ENCODE measurements around the gene KCNQ1OT1. TPM values are rescaled to one million over a fixed set of nuclear protein-coding genes. Genes with fewer than 3 reads are reported as not detected.

Gene KCNQ1OT1
- total and polyA plus RNA-seq, 2 of the 4 experiments (the other 2 are of a cell fraction) = 0.14 to 2.0 TPM

DNA sequence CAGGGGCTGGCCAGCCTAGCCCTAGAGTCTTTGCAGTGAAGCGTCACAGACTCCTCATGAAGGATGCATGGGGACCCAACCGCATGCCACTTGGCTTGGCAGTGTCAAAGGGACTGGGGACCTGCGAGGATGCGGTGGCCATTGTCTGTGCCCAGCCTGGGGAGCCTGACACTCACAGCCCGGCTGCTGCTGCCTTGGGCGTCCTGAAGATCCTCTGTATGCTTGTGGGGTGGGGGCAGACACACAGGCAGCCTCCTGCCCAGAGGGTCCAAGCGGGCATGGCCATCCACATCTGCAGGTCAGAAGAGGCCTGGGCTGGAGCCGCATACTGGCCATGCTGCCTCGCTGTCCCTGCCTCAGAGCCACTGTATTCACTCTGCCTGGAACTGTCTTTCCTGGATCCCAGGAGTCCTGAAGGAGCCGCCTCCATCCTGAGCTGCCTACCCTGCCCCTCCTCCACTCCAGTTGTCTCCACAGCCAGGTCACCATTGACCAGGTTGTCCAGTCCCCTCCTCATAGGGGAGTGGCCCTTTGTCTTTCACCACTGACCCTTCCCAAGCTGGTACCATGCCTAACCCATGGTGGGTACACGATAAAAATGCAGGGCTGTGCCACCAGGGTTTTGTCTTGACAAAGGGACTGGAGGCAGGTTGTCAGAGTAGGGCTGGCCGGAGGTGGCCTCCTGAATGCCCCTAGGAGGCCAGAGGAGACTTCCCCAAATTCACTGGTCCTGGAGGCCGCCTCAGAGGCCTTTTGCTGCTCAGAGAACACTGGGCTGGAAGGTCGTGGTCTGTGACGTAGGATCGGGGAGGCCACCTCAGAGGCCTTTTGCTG, 107.0 kb downstream of the KCNQ1OT1 start:
- no peak overlapping the region for H3K56ac ChIP-seq (ENCODE audit: extremely low read depth, insufficient read depth, low read length)
- no peaks in the 10 kb centered on the region for H4K20me1 ChIP-seq (ENCODE audit: insufficient read depth, low read length)
- whole genome bisulfite sequencing, 2 experiments (ENCODE audit: extremely low coverage in 2 of 2, insufficient read length in 1 of 2) = 70% methylated on average over 5 of the region's 16 CpGs; no CpG with 5 or more reads in 1 of the 2 experiments
- in situ Hi-C loops (cut with MboI; ENCODE audit: low sequenced_read_pairs) (no loop called here), dilution Hi-C loops (cut with HindIII; ENCODE audit: low sequenced_read_pairs, unreplicated experiment) (no loop called here), intact Hi-C loops (cut with micrococcal nuclease) (no loop called here)
- H3K14ac ChIP-seq (replicated peaks; ENCODE audit: low read depth, low read length) = no peak overlapping the region
- H4K91ac ChIP-seq (ENCODE audit: insufficient read depth, low read depth, low read length) = no peak overlapping the region
- no peak overlapping the region for H3K27ac ChIP-seq (ENCODE audit: insufficient read depth, low read length)
- H3K27me3 ChIP-seq (ENCODE audit: control insufficient read depth, insufficient read depth, low read length) = peaks cover 26% of the 10 kb centered on the region; the same call in 1 of the 2 replicates
- H2BK15ac ChIP-seq (ENCODE audit: low read depth, low read length) = no peak overlapping the region
- no peak overlapping the region for H3K4me2 ChIP-seq (ENCODE audit: low read depth, low read length)
- no peak overlapping the region for H3K4me3 ChIP-seq (ENCODE audit: insufficient read depth, low read depth, low read length)
- no peaks in the 10 kb centered on the region for H3K9me1 ChIP-seq (ENCODE audit: insufficient read depth, low read length)
- H2BK20ac ChIP-seq (ENCODE audit: low read depth, low read length) = no peak overlapping the region
- H3K18ac ChIP-seq (ENCODE audit: low read depth, low read length) = no peak overlapping the region
- POLR2A ChIA-PET (ENCODE audit: unreplicated experiment) = no interaction called here
- peak overlapping the region; percentile 28 for H2AK9ac ChIP-seq (replicated peaks; ENCODE audit: low read depth, low read length, poor library complexity)
- ATAC-seq (ENCODE audit: low read depth) = no peak
- no peak overlapping the region for H3K9ac ChIP-seq (ENCODE audit: low read depth, low read length)
- H4K5ac ChIP-seq (ENCODE audit: low read depth, low read length) = no peak overlapping the region
- no peak for DNase-seq
- no peak overlapping the region for H2AK5ac ChIP-seq (ENCODE audit: low read depth, low read length)
- no peak overlapping the region for H2BK120ac ChIP-seq (ENCODE audit: low read depth, low read length)
- H3K23ac ChIP-seq (ENCODE audit: low read depth, low read length) = no peak overlapping the region
- no peaks in the 10 kb centered on the region for H3K79me1 ChIP-seq (ENCODE audit: low read depth in 1 of 2, low read length in 2 of 2)
- no peak overlapping the region for H2BK5ac ChIP-seq (ENCODE audit: low read depth, low read length, poor library complexity, severe bottlenecking)
- BruUV-seq (replicated peaks) = no TSS peak
- no peak for TF ChIP-seq SMC3 (IDR thresholded peaks at IDR 0.05; ENCODE audit: low read depth, low read length)
- TF ChIP-seq RAD21 (IDR thresholded peaks at IDR 0.05; ENCODE audit: low read length) = no peak
- no peak for TF ChIP-seq NFE2L2 (IDR thresholded peaks at IDR 0.05; ENCODE audit: low read depth, low read length)
- TF ChIP-seq RCOR1 (IDR thresholded peaks at IDR 0.05; ENCODE audit: insufficient replicate concordance, low read length) = no peak
- TF ChIP-seq MXI1 (IDR thresholded peaks at IDR 0.05; ENCODE audit: borderline replicate concordance, low read depth, low read length) = no peak
- TF ChIP-seq, protein P1, sequence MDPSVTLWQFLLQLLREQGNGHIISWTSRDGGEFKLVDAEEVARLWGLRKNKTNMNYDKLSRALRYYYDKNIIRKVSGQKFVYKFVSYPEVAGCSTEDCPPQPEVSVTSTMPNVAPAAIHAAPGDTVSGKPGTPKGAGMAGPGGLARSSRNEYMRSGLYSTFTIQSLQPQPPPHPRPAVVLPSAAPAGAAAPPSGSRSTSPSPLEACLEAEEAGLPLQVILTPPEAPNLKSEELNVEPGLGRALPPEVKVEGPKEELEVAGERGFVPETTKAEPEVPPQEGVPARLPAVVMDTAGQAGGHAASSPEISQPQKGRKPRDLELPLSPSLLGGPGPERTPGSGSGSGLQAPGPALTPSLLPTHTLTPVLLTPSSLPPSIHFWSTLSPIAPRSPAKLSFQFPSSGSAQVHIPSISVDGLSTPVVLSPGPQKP (IDR thresholded peaks at IDR 0.05; ENCODE audit: borderline replicate concordance, low read depth, low read length) = no peak
- TF ChIP-seq, protein P2, sequence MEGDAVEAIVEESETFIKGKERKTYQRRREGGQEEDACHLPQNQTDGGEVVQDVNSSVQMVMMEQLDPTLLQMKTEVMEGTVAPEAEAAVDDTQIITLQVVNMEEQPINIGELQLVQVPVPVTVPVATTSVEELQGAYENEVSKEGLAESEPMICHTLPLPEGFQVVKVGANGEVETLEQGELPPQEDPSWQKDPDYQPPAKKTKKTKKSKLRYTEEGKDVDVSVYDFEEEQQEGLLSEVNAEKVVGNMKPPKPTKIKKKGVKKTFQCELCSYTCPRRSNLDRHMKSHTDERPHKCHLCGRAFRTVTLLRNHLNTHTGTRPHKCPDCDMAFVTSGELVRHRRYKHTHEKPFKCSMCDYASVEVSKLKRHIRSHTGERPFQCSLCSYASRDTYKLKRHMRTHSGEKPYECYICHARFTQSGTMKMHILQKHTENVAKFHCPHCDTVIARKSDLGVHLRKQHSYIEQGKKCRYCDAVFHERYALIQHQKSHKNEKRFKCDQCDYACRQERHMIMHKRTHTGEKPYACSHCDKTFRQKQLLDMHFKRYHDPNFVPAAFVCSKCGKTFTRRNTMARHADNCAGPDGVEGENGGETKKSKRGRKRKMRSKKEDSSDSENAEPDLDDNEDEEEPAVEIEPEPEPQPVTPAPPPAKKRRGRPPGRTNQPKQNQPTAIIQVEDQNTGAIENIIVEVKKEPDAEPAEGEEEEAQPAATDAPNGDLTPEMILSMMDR (conservative IDR thresholded peaks at IDR 0.05; ENCODE audit: low read depth, low read length) = no peak
- TF ChIP-seq, protein P3, sequence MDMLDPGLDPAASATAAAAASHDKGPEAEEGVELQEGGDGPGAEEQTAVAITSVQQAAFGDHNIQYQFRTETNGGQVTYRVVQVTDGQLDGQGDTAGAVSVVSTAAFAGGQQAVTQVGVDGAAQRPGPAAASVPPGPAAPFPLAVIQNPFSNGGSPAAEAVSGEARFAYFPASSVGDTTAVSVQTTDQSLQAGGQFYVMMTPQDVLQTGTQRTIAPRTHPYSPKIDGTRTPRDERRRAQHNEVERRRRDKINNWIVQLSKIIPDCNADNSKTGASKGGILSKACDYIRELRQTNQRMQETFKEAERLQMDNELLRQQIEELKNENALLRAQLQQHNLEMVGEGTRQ (IDR thresholded peaks at IDR 0.05; ENCODE audit: low read depth, low read length) = no peak
- TF ChIP-seq BHLHE40 (IDR thresholded peaks at IDR 0.05; ENCODE audit: low read depth, low read length) = no peak
- no peaks in the 10 kb centered on the region for H3K4me1 ChIP-seq (ENCODE audit: control insufficient read depth, insufficient read depth, low read length)
- CTCF ChIA-PET = no interaction called here
- peaks cover 3% of the 10 kb centered on the region for H3K9me3 ChIP-seq (ENCODE audit: control insufficient read depth, insufficient read depth, low read length)
- no peak overlapping the region for H4K8ac ChIP-seq (ENCODE audit: low read depth in 2 of 2, low read length in 2 of 2)
- no peaks in the 10 kb centered on the region for H3K36me3 ChIP-seq (ENCODE audit: control insufficient read depth, insufficient read depth, low read length)
- H2AFZ ChIP-seq (replicated peaks; ENCODE audit: low read length, poor library complexity) = peak overlapping the region; percentile 11
- H3K4ac ChIP-seq (ENCODE audit: low read depth, low read length) = no peak overlapping the region
